Activated CD4-positive, alpha-beta memory T cell treated with anti-CD3 and anti-CD28 coated beads for 36 hours (primary cell): ENCODE measurements around the gene B3GALT6. TPM values are rescaled to one million over a fixed set of nuclear protein-coding genes. Genes with fewer than 3 reads are reported as not detected.

Experiments used
- CTCF ChIA-PET: fragments of 350-600 bp; sonication (Branson Sonifier 250); formaldehyde crosslinking; loops from one replicate; lab custom pipeline; 2021; ENCODE audit warnings: antibody characterized with exemption, inconsistent platforms; lab: Charles Lee
- POLR2A ChIA-PET: fragments of 350-600 bp; sonication (Branson Sonifier 250); formaldehyde crosslinking; loops from one replicate; lab custom pipeline; 2021; ENCODE audit warnings: antibody characterized with exemption; lab: Charles Lee
- DNase-seq: peaks from one replicate; pipeline ENCODE4 v3.0.0-alpha.2; 2020
- H3K27ac Mint-ChIP-seq: one replicate; pipeline ENCODE4 v1.8.0; 2021; ENCODE audit warnings: mixed read lengths
- H3K27me3 Mint-ChIP-seq: one replicate; pipeline ENCODE4 v1.8.0; 2021; ENCODE audit warnings: mixed read lengths
- H3K36me3 Mint-ChIP-seq: one replicate; pipeline ENCODE4 v1.8.0; 2021; ENCODE audit warnings: mixed read lengths
- H3K4me1 Mint-ChIP-seq: one replicate; pipeline ENCODE4 v1.8.0; 2021; ENCODE audit warnings: low read depth, mixed read lengths
- H3K4me3 Mint-ChIP-seq: one replicate; pipeline ENCODE4 v1.8.0; 2021; ENCODE audit warnings: mild to moderate bottlenecking, mixed read lengths
- H3K9me3 Mint-ChIP-seq: one replicate; pipeline ENCODE4 v1.8.0; 2021; ENCODE audit warnings: mixed read lengths
- intact Hi-C: fragments of 100-400 bp; cut with micrococcal nuclease; formaldehyde crosslinking; loops from one replicate; pipeline ENCODE4 v1.15.1; 2023
- total RNA-seq, 2 experiments: library from RNA; stranded (reverse); gene quantifications; one replicate each; pipeline ENCODE4 v1.2.3, GENCODE V29; 2021

B3GALT6 gene
- total RNA-seq, 2 experiments from 2014 or later: 14.6 to 15.5 TPM

DNA sequence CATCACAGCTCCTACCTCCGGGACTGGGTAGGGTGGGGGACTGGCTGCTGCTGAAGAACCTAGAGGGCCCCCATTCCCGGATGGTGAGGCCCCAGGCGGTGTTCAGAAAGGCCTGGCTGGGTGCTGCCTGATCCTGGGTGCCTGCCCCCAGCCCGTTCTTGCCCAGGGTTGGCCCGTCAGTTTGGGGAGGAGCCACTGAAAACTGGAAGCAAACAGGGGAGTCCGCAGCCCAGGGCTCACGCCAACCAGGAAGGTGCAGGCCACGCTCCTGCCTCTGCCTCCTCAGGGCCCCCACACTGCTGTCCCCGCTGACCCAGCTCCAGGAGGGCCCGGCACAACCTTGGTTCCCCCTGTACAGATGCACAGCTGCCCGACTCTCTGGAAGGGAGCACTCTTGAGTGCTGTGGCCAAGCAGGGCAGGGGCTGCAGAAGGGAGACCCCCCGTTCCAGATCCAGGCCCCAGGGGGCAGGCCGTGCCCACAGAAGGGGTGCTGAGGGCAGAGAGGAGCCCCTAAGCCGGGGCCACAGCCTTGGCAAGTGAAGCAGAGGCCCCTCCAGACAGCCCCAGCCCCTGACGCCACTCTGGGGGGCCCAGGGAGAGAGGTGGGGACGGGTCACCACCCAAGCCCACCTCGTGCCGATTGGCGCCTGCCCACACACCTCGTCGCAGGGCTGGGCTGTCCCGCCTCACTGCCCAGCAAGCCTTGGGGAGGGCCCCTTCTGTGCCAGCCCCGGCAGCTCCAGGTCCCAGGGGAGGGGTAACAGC lies 9.0 kb downstream of the B3GALT6 start:
- H3K27ac Mint-ChIP-seq: no peak overlapping the region
- intact Hi-C loops: no loop called here
- POLR2A ChIA-PET: interaction anchor here (1.0 kb wide), 1 partner anchor 26 kb away, joined by 5 read pairs; no protein-coding TSS in a partner anchor
- no peak for DNase-seq
- no peaks in the 10 kb centered on the region for H3K36me3 Mint-ChIP-seq
- H3K4me3 Mint-ChIP-seq: no peak overlapping the region
- CTCF ChIA-PET: interaction anchor here (1.0 kb wide), 2 partner anchors 105 to 257 kb away, joined by 3 read pairs; no protein-coding TSS in a partner anchor
- H3K9me3 Mint-ChIP-seq: no peaks in the 10 kb centered on the region
- H3K4me1 Mint-ChIP-seq: no peaks in the 10 kb centered on the region
- H3K27me3 Mint-ChIP-seq: no peaks in the 10 kb centered on the region

DNA sequence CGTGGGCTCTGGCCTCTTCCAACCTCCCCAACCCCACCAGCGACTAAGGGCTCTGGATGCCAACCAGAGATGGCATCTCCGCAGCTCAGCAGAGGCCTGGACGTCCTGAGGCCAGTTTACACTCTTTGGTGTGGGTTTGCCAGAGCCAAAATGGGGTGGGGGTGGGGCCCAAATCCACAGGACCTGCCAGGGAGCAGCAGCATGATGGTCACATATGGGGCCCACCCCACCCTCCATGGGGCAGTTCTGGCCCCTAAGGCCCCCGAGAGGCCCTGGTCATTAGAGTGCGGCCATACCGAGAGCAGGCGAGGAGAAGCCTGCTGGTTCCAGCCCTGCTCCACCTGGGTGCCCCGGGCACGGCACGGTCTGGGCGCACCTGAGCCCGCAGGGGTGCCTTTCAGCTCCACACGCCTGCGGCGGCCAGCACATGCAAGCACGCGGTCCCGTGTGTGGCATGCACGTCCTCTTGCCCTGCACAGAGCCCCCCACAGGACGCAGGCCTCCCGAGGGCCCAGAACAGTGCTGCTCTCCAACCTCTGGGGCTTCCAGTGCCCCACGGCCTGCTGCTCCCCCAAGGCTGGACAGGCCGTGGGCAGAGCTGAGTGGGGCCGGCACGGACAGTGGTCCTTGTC lies 9.7 kb downstream of the B3GALT6 start:
- H3K4me1 Mint-ChIP-seq: no peaks in the 10 kb centered on the region
- no peaks in the 10 kb centered on the region for H3K36me3 Mint-ChIP-seq
- intact Hi-C loops: no loop called here
- H3K27ac Mint-ChIP-seq: no peak overlapping the region
- CTCF ChIA-PET: interaction anchor here (1.0 kb wide), 1 partner anchor 105 kb away, joined by 3 read pairs; no protein-coding TSS in a partner anchor
- no peak for DNase-seq
- H3K9me3 Mint-ChIP-seq: no peaks in the 10 kb centered on the region
- no peak overlapping the region for H3K4me3 Mint-ChIP-seq
- no peaks in the 10 kb centered on the region for H3K27me3 Mint-ChIP-seq
- POLR2A ChIA-PET: interaction anchor here (1.0 kb wide), 1 partner anchor 27 kb away, joined by 5 read pairs; no protein-coding TSS in a partner anchor

DNA sequence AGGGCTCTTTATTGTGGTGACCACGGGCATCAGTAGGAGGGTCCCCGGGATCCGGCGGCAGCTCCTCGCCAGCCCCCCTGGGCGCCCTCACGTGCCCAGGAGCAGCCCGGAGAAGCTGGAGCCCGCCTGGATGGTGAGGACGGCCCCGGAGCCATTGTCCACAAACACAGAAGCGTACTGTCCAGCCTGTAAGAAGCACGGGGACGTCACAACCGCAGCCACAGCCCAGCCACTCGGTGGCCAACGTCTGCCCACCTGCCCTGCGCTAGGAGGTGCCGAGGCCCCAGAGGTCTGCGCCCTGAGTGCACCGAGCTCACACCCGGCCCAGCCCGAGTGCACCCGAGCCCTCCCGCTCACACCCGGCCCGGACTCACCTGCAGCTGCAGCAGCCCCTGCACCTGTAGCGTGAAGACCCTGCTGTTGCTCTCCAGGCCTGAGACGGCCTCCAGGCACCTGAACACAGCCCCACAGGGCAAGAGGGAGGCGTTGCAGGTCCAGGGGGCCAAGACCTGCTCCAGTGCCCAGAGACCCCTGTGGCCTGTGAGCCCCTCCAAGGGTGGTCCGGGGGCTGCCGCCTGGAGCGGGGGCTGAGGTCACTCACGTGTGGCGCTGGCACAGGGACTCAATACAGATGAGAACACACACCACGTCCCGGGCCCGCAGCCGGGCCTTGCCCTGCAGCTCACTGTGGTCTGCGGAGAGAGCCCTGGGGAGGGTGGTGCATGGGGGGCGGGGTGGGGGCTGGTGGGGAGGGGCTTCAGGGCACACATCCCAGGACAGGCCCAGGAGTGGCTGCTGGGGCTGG lies 10.6 kb downstream of the B3GALT6 start:
- H3K4me3 Mint-ChIP-seq: no peak overlapping the region
- ChIA-PET CTCF (no interaction called here), POLR2A (no interaction called here)
- no peak overlapping the region for H3K27ac Mint-ChIP-seq
- no peaks in the 10 kb centered on the region for H3K4me1 Mint-ChIP-seq
- H3K27me3 Mint-ChIP-seq: no peaks in the 10 kb centered on the region
- no peak for DNase-seq
- intact Hi-C loops: no loop called here
- no peaks in the 10 kb centered on the region for H3K9me3 Mint-ChIP-seq
- no peaks in the 10 kb centered on the region for H3K36me3 Mint-ChIP-seq

DNA sequence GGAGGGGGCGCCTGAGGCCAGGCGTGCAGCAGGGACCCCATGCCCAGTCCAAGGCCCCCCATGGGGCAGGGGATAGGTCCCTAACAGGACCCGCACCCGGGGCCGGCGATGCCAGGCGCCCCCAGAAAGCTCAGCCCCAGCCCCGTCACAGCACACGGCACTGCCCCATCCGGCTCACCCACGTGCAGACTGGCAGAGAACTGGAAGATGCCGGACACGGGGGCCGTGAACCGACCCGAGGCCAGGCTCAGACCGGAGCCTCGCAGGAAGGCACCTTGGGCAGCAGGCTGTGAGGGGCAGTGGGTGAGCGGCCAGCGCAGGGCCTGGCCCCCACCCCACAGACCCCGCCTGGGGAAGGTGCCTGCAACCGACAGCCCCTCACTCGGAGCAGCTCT lies 11.2 kb downstream of the B3GALT6 start:
- no peak for DNase-seq
- H3K4me1 Mint-ChIP-seq: no peaks in the 10 kb centered on the region
- intact Hi-C loops: no loop called here
- H3K9me3 Mint-ChIP-seq: no peaks in the 10 kb centered on the region
- no peaks in the 10 kb centered on the region for H3K27me3 Mint-ChIP-seq
- ChIA-PET CTCF (no interaction called here), POLR2A (no interaction called here)
- H3K4me3 Mint-ChIP-seq: no peak overlapping the region
- no peak overlapping the region for H3K27ac Mint-ChIP-seq
- H3K36me3 Mint-ChIP-seq: no peaks in the 10 kb centered on the region

- intact Hi-C loops: no loop called here
- ChIA-PET POLR2A (no interaction called here), CTCF (interaction anchor here (1.1 kb wide), 1 partner anchor 121 kb away, joined by 3 read pairs; no protein-coding TSS in a partner anchor)
- no peaks in the 10 kb centered on the region for H3K36me3 Mint-ChIP-seq
- H3K4me1 Mint-ChIP-seq: no peaks in the 10 kb centered on the region
- H3K27me3 Mint-ChIP-seq: no peaks in the 10 kb centered on the region
- DNase-seq: no peak
- no peak overlapping the region for H3K27ac Mint-ChIP-seq
- no peaks in the 10 kb centered on the region for H3K9me3 Mint-ChIP-seq
- H3K4me3 Mint-ChIP-seq: no peak overlapping the region
These were observed 11.8 kb downstream of the B3GALT6 start for GRCh38 chr1:1243807-1244191.

DNA sequence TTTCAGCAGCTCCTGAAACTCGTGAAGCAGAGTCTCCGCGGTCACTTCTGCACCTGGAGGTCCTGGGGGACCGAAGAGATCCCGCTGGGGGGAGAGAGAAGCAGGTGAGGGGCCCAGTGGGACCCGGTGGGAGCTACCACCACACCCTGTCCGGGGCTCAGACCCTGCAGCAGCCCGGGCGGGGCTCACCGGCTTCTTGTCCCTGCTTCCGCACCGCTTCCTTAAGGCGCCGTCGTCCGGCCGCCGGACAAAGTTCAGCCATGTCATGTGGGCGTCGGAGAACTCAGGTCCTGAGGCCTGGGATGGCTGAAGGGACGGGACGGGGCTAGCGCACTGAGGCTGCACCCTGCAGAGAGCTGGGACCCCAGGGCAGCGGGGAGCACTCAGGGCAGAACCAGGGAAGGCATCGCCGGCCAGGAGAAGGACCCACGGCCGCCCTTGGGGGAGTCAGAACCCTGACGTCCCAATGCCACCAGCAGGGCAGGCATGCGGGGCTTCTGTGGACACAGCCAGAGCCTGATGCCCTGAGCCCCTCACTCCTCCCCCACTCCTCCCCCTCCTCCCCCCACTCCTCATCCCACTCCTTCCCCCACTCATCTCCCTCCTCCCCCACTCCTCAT lies 12.3 kb downstream of the B3GALT6 start:
- H3K4me1 Mint-ChIP-seq: no peaks in the 10 kb centered on the region
- no peak overlapping the region for H3K4me3 Mint-ChIP-seq
- CTCF ChIA-PET: interaction anchor here (1.1 kb wide), 1 partner anchor 122 kb away, joined by 3 read pairs; no protein-coding TSS in a partner anchor

DNA sequence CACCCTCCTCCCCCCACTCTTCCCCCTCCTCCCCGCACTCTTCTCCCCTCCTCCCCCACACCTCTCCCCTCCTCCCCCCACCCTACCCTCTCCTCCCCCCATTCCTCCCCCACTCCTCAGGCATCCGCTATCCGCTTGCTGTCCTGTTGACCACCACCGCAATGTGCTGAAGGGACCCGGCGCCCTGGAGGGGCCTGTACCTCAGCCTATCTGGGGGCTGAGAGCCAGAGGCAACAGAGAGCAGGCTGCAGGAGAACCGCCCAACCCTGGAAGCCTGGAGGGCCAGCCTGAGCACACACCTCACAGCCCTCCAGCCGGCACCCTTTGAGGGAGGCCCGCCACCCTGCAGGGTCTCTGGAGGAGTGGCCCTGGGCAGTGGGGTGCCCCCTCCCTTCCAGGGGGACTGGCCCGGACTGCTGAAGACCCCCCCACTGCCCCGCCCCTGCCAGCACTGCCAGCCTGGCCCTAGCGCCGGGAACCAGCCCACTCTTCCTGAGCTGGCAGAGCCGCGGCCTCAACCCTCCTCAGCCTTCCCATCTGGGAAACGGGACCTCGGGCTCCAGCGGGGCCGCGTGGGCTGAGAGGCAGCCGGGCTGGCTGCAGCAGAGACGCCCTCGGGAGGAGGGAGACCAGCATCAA lies 13.3 kb downstream of the B3GALT6 start:
- Mint-ChIP-seq H3K27ac (no peak overlapping the region), H3K36me3 (no peaks in the 10 kb centered on the region), H3K4me3 (no peak overlapping the region), H3K27me3 (no peaks in the 10 kb centered on the region), H3K9me3 (no peaks in the 10 kb centered on the region), H3K4me1 (peaks cover 7% of the 10 kb centered on the region)
- intact Hi-C loops: no loop called here
- ChIA-PET CTCF (no interaction called here), POLR2A (no interaction called here)
- no peak for DNase-seq

More for the DNA sequence above, 12.3 kb downstream of the B3GALT6 start:
- no peak for DNase-seq
- POLR2A ChIA-PET: no interaction called here
- Mint-ChIP-seq H3K27me3 (no peaks in the 10 kb centered on the region), H3K9me3 (no peaks in the 10 kb centered on the region), H3K27ac (no peak overlapping the region), H3K36me3 (no peaks in the 10 kb centered on the region)
- intact Hi-C loops: no loop called here

DNA sequence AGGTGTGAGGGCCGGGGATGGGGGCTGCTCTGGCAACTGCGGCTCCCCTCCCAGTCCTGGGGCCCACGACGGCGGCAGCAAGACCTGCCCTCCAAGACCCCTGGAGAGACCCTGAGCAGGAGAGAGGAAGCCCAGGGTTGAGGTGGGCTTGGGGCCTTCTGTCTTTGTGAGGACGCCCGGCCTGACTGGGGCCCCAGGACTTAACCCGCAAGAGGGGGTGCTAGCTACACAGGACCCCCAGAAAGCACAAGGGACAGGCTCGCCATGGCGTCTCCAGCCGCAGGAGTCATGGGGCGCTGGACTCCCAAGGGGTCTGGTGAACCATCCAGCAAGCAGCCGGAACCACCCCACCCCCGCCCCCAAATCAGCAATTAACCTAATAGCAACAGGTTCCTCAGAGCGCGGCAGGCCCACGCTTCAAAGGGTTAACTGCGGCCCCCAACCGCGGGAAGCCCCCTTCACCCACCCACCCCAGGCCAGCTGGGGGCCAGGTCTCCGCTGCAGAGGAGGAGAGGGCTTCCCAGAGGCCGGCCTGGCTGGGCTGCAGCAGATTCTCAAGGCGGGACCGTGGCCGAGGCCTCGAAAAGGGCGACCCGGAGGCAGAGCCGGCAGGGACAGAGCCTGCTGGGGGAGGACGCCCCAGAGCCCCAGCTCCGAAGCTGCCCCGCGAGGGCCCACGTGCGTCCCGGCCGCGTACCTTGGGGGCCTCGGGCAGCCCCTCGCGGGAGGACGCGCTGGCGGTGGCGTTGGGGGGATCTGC lies 14.0 kb downstream of the B3GALT6 start:
- CTCF ChIA-PET: no interaction called here

DNA sequence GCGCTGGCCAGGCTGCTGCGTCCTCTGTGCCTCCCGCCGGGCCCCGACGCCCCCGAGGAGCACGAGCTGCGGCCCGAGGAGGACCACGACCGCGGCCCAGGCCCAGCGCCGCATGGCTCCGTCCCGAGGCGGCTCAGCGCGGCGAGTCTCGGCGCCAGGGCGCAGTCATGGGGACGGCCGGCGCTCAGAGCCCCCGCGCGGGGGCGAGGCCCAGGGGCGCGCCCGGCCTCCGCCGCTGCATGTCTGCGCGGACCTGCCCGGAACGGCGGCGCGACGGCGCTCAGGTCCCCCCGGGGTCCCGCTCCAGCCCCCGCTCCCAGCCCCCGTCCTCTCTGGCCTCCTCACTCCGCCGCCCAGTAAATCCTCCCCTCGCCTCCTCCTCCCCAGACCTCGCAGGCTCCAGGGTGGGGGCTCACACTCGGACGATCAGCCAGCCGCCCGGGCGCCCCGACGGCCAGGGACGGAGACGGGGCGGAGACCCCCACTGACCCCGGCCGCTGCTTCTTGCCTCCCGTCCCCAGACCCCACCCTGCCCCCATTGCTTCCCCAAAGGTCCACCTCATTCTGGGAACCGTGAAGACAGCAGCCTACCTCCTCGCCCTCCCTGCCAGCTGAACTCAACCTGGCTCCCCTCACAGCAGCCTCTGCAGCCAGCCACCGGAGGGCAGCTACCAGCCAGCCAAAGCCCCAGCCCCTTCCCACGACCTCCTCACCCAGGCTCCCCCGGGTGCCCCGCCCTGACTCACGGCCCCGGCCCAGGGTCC lies 14.7 kb downstream of the B3GALT6 start, which contains the start of gene C1QTNF12:
Gene C1QTNF12 (minus strand): TSS at position 146 of the 764 bp plus-strand sequence. CDS start 32 bp downstream, at position 114.
- no peaks in the 10 kb centered on the region for H3K27me3 Mint-ChIP-seq
- H3K27ac Mint-ChIP-seq: no peak within 1 kb of the TSS
- DNase-seq: no peak
- intact Hi-C loops: no loop called here
- no peaks in the 10 kb centered on the region for H3K36me3 Mint-ChIP-seq
- H3K4me1 Mint-ChIP-seq: peaks cover 16% of the 10 kb centered on the region
- H3K4me3 Mint-ChIP-seq: no peak within 1 kb of the TSS
- H3K9me3 Mint-ChIP-seq: no peaks in the 10 kb centered on the region
- ChIA-PET POLR2A (no interaction called here), CTCF (interaction anchor here (1.8 kb wide), 1 partner anchor 124 kb away, joined by 7 read pairs; no protein-coding TSS in a partner anchor)

More for the DNA sequence above, 14.0 kb downstream of the B3GALT6 start:
- POLR2A ChIA-PET: no interaction called here
- H3K27me3 Mint-ChIP-seq: no peaks in the 10 kb centered on the region
- no peaks in the 10 kb centered on the region for H3K9me3 Mint-ChIP-seq
- peaks cover 13% of the 10 kb centered on the region for H3K4me1 Mint-ChIP-seq
- H3K27ac Mint-ChIP-seq: no peak overlapping the region
- H3K36me3 Mint-ChIP-seq: no peaks in the 10 kb centered on the region
- no peak for DNase-seq
- no peak overlapping the region for H3K4me3 Mint-ChIP-seq
- intact Hi-C loops: no loop called here

GRCh38 chr1:1247341-1247913 lies 15.4 kb downstream of the B3GALT6 start:
- CTCF ChIA-PET: interaction anchor here (1.8 kb wide), 1 partner anchor 125 kb away, joined by 7 read pairs; no protein-coding TSS in a partner anchor
- intact Hi-C loops: no loop called here
- no peaks in the 10 kb centered on the region for H3K9me3 Mint-ChIP-seq
- POLR2A ChIA-PET: no interaction called here
- H3K4me1 Mint-ChIP-seq: peaks cover 16% of the 10 kb centered on the region
- no peak for DNase-seq
- H3K27ac Mint-ChIP-seq: no peak overlapping the region
- no peak overlapping the region for H3K4me3 Mint-ChIP-seq
- no peaks in the 10 kb centered on the region for H3K36me3 Mint-ChIP-seq
- no peaks in the 10 kb centered on the region for H3K27me3 Mint-ChIP-seq
